ENCODE measurements around the gene VEGFD.
"Not testable (repeated sequence)": the region's sequence is repeated elsewhere in the genome, so short reads cannot be mapped to it uniquely, and the experiment has no call there.

VEGFD gene

GRCh38 chrX:15358533-15358932, 25.7 kb downstream of the VEGFD start:
- DNase-seq: no peak

- DNase-seq: no peak
Observed at GRCh38 chrX:15356444-15356843, 27.8 kb downstream of the VEGFD start.

- no peak for DNase-seq
Observed at GRCh38 chrX:15350329-15350996, 33.8 kb downstream of the VEGFD start.

- peak; percentile 27 for DNase-seq
Observed at GRCh38 chrX:15349046-15349445, 35.2 kb downstream of the VEGFD start.

- no peak for DNase-seq
Observed at GRCh38 chrX:15345976-15346375, 38.2 kb downstream of the VEGFD start.

- no peak for DNase-seq
Observed at GRCh38 chrX:15344106-15344505, 40.1 kb downstream of the VEGFD start.

GRCh38 chrX:15343075-15343476, 41.1 kb downstream of the VEGFD start:
- DNase-seq: no peak

GRCh38 chrX:15340867-15341266, 43.3 kb downstream of the VEGFD start:
- no peak for DNase-seq

- DNase-seq: peak; percentile 32
Observed at GRCh38 chrX:15336023-15336413, 48.2 kb downstream of the VEGFD start.

GRCh38 chrX:15335135-15336022, 48.8 kb downstream of the VEGFD start, which contains the start of gene PIGA:
Gene PIGA (minus strand): TSS chrX:15335523. CDS start chrX:15331930, 3,593 bp downstream.
- peak; percentile 74 for DNase-seq

GRCh38 chrX:15334561-15334960, 49.7 kb downstream of the VEGFD start:
- DNase-seq: no peak

GRCh38 chrX:15328821-15329220, 55.4 kb downstream of the VEGFD start:
- DNase-seq: no peak

GRCh38 chrX:15328131-15328530, 56.1 kb downstream of the VEGFD start:
- DNase-seq: no peak

- DNase-seq: no peak
Observed at GRCh38 chrX:15322472-15322871, 61.7 kb downstream of the VEGFD start.

GRCh38 chrX:15322072-15322471, 62.1 kb downstream of the VEGFD start:
- DNase-seq: no peak

- DNase-seq: no peak
Observed at GRCh38 chrX:15321447-15321846, 62.8 kb downstream of the VEGFD start.

GRCh38 chrX:15320297-15320696, 63.9 kb downstream of the VEGFD start:
- no peak for DNase-seq

- DNase-seq: no peak
Observed at GRCh38 chrX:15319075-15319474, 65.1 kb downstream of the VEGFD start.

GRCh38 chrX:15315509-15315908, 68.7 kb downstream of the VEGFD start, which contains the start of gene ASB11:
Gene ASB11 (minus strand): TSS chrX:15315640. CDS start chrX:15315605, 35 bp downstream.
- DNase-seq: no peak

GRCh38 chrX:15314472-15314871, 69.7 kb downstream of the VEGFD start:
- no peak for DNase-seq

GRCh38 chrX:15311119-15311518, 73.1 kb downstream of the VEGFD start:
- no peak for DNase-seq

- no peak for DNase-seq
Observed at GRCh38 chrX:15310117-15310516, 74.1 kb downstream of the VEGFD start.

GRCh38 chrX:15305899-15306298, 78.3 kb downstream of the VEGFD start:
- DNase-seq: not testable (repeated sequence)

GRCh38 chrX:15301924-15302323, 82.3 kb downstream of the VEGFD start:
- no peak for DNase-seq
